ENCODE results near the gene ANKRD60. TPM values are rescaled to one million over a fixed set of nuclear protein-coding genes. Genes with fewer than 3 reads are reported as not detected.

The ANKRD60 gene
- total RNA-seq, 3 donors from 2014 or later = not detected

GRCh38 chr20:58215116-58215515 lies 13.3 kb downstream of the ANKRD60 start:
- intact Hi-C loops (cut with DNase I; ENCODE audit: low total_unique reads) = no loop called here

DNA sequence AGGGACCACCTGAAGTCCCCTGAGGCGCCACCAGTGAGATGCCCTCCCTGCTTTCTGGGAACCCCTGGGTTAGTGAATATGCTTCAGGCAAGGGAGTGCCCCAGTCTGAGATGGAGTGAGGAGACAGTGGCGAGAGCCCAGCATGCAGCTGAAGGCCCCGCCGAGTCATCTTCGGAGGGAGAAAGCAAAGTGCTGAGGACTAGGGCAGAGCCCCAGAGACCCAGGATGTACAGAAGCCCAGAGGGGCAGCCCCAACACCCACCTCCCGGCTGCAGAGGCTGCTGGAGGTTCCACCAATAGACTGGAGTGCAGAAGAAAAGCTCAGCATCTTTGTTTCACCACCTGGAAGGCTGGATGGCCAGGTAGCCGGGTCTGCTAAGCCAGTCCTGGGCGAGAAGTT lies 14.1 kb downstream of the ANKRD60 start:
- H3K27ac ChIP-seq = no peak overlapping the region
- no peak for TF ChIP-seq CTCF (IDR thresholded peaks at IDR 0.05)
- no peak for TF ChIP-seq POLR2AphosphoS5 (IDR thresholded peaks at IDR 0.05)
- TF ChIP-seq POLR2A (IDR thresholded peaks at IDR 0.05) = no peak
- H3K9me3 ChIP-seq = peaks cover 7 to 14% of the 10 kb centered on the region in 2 donors
- H3K36me3 ChIP-seq = no peaks in the 10 kb centered on the region
- no peak for DNase-seq (ENCODE audit: low spot score in 2 of 2)
- H3K4me3 ChIP-seq = no peak overlapping the region
- H3K4me1 ChIP-seq = no peaks in the 10 kb centered on the region
- intact Hi-C loops (cut with DNase I; ENCODE audit: low total_unique reads) = no loop called here
- peaks cover 0 to 34% of the 10 kb centered on the region in 2 donors for H3K27me3 ChIP-seq

More at GRCh38 chr20:58215116-58215515, 13.3 kb downstream of the ANKRD60 start:
- no peaks in the 10 kb centered on the region for H3K4me1 ChIP-seq
- no peak for DNase-seq (ENCODE audit: low spot score in 2 of 2)
- H3K27ac ChIP-seq = no peak overlapping the region
- H3K9me3 ChIP-seq = peaks cover 7 to 17% of the 10 kb centered on the region in 2 donors
- no peak overlapping the region for H3K4me3 ChIP-seq
- no peaks in the 10 kb centered on the region for H3K36me3 ChIP-seq
- TF ChIP-seq POLR2AphosphoS5 (IDR thresholded peaks at IDR 0.05) (no peak), POLR2A (IDR thresholded peaks at IDR 0.05) (no peak), CTCF (IDR thresholded peaks at IDR 0.05) (no peak)
- H3K27me3 ChIP-seq = peaks cover 0 to 38% of the 10 kb centered on the region in 2 donors

GRCh38 chr20:58213716-58214115 lies 14.7 kb downstream of the ANKRD60 start:
- no peaks in the 10 kb centered on the region for H3K36me3 ChIP-seq
- TF ChIP-seq POLR2AphosphoS5 (IDR thresholded peaks at IDR 0.05) (no peak), POLR2A (IDR thresholded peaks at IDR 0.05) (no peak), CTCF (IDR thresholded peaks at IDR 0.05) (no peak)
- DNase-seq (ENCODE audit: low spot score in 2 of 2) = no peak
- H3K4me1 ChIP-seq = no peaks in the 10 kb centered on the region
- H3K27me3 ChIP-seq = peaks cover 0 to 28% of the 10 kb centered on the region in 2 donors
- no peak overlapping the region for H3K27ac ChIP-seq
- no peak overlapping the region for H3K4me3 ChIP-seq
- peaks cover 5 to 8% of the 10 kb centered on the region in 2 donors for H3K9me3 ChIP-seq
- intact Hi-C loops (cut with DNase I; ENCODE audit: low total_unique reads) = no loop called here

DNA sequence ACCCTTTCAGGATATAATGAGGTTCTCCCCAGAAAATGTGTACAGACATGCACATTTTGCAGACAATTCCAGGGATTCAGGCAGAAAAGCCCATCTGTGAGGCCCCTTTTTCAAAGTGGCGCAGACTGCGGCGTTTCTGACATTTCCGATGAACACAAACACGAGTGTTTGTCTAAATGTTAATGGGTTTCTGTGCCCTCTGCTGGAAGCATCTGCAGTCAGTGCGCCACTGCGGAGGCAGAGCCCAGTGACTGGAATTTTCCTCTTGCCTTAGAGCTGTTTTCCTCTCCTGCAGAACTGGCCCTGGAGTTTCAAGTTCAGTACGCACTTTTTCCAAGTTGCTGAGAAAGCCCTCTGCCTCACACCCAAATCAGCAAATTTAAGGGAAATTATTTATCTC lies 15.3 kb downstream of the ANKRD60 start:
- Histone ChIP-seq H3K27me3 (peaks cover 0 to 22% of the 10 kb centered on the region in 2 donors), H3K9me3 (peaks cover 0 to 2% of the 10 kb centered on the region in 2 donors), H3K4me1 (no peaks in the 10 kb centered on the region), H3K27ac (no peak overlapping the region), H3K4me3 (no peak overlapping the region), H3K36me3 (no peaks in the 10 kb centered on the region)
- no peak for DNase-seq (ENCODE audit: low spot score in 2 of 2)
- no peak for TF ChIP-seq CTCF (IDR thresholded peaks at IDR 0.05)
- no peak for TF ChIP-seq POLR2A (IDR thresholded peaks at IDR 0.05)
- TF ChIP-seq POLR2AphosphoS5 (IDR thresholded peaks at IDR 0.05) = no peak
- intact Hi-C loops (cut with DNase I; ENCODE audit: low total_unique reads) = no loop called here

GRCh38 chr20:58212636-58213035 lies 15.8 kb downstream of the ANKRD60 start:
- Histone ChIP-seq H3K4me1 (no peaks in the 10 kb centered on the region), H3K27me3 (peaks cover 0 to 20% of the 10 kb centered on the region in 2 donors), H3K4me3 (no peak overlapping the region), H3K27ac (no peak overlapping the region), H3K9me3 (no peaks in the 10 kb centered on the region), H3K36me3 (no peaks in the 10 kb centered on the region)
- intact Hi-C loops (cut with DNase I; ENCODE audit: low total_unique reads) = no loop called here
- no peak for DNase-seq (ENCODE audit: low spot score in 2 of 2)
- no peak for TF ChIP-seq POLR2AphosphoS5 (IDR thresholded peaks at IDR 0.05)
- no peak for TF ChIP-seq POLR2A (IDR thresholded peaks at IDR 0.05)
- TF ChIP-seq CTCF (IDR thresholded peaks at IDR 0.05) = no peak

All from breast epithelium (tissue), 4 donors.